ENCODE measurements around the gene PHLDA2. TPM values are rescaled to one million over a fixed set of nuclear protein-coding genes. Genes with fewer than 3 reads are reported as not detected.

The PHLDA2 gene
- total and polyA plus RNA-seq, 2 donors (not counting 1 experiment from before 2014, with no cell fraction given) = 1.4 TPM; not detected in 1

DNA sequence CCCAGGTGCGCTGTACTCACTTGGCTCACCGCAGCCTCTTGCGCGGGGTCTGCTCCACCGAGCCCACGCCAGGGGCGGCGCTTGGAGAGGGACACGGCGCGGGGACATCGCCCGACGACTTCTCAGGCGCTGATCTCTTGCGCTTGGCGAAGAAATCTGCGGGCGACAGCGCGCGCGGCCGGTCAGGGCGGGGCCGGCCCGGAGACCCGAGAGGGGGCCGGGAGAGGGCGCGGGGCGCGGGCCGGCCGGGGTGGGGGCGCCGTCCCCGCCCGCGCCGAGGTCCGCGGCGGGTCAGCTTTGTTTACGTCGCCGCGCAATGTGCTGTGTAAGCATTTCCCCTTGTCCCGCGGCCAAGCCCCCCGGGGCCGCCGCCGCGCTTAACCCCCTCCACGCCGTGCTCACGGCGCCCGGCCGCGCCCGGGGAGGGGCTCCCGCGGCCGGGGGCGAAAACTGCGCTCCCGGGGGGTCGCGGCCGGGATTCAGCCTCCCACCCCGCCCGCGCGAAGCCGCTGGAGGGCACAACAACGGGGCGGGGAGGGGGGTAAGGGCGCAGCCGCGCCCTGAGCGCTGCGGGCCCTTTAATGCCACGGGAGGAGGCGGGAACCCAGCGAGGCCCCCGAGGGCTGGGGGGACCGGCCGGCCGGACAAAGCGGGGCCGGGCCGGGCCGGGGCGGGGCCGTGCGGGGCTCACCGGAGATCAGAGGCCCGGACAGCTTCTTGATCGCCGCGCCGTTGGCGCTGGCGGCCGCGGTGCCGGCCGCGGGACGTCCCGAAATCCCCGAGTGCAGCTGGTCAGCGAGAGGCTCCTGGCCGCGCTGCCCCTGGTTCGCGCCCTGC lies 45.0 kb downstream of the PHLDA2 start:
- no peak overlapping the region for H3K27ac Mint-ChIP-seq
- H3K4me3 Mint-ChIP-seq = peak overlapping the region; percentile 54
- H3K79me2 ChIP-seq (ENCODE audit: control insufficient read depth, insufficient read depth, low read length) = no peaks in the 10 kb centered on the region
- no peak for ATAC-seq (ENCODE audit: low read depth)
- H3K9me3 ChIP-seq (ENCODE audit: control extremely low read depth in 1 of 3, control insufficient read depth in 2 of 3, insufficient read depth in 1 of 3, low read length in 2 of 3) = no peaks in the 10 kb centered on the region
- H2AFZ ChIP-seq (ENCODE audit: insufficient read depth, low read depth, low read length, poor library complexity, severe bottlenecking) = peak overlapping the region; percentile 71
- TF ChIP-seq CTCF (IDR thresholded peaks at IDR 0.05) (no peak), EZH2 (IDR thresholded peaks at IDR 0.05; ENCODE audit: borderline replicate concordance, insufficient read depth, low read depth, low read length, poor library complexity, severe bottlenecking) (no peak)
- H3K36me3 ChIP-seq (replicated peaks in 1 of 2; ENCODE audit: control extremely low read depth in 1 of 2, control insufficient read depth in 1 of 2, extremely low read depth in 1 of 2, insufficient read depth in 2 of 2, low read length in 1 of 2) = no peaks in the 10 kb centered on the region
- H3K4me1 Mint-ChIP-seq = peaks cover 16% of the 10 kb centered on the region
- POLR2A ChIA-PET = interaction anchor here (0.6 kb wide), 1 partner anchor 12 kb away, joined by 5 read pairs; no protein-coding TSS in a partner anchor
- intact Hi-C loops (cut with micrococcal nuclease) = loop anchor here (2.0 kb wide), 1 partner anchor 539 kb away; no protein-coding TSS in a partner anchor
- H4K20me1 ChIP-seq (ENCODE audit: control insufficient read depth, insufficient read depth, low read length, poor library complexity, severe bottlenecking) = no peaks in the 10 kb centered on the region
- no peak overlapping the region for H3K27ac ChIP-seq (ENCODE audit: low read length in 2 of 2)
- WGBS (ENCODE audit: insufficient coverage) = 1% methylated on average over 119 of the region's 119 CpGs
- H3K9ac ChIP-seq (ENCODE audit: low read length) = peak overlapping the region; percentile 55
- H3K4me3 ChIP-seq (ENCODE audit: control extremely low read depth in 1 of 5, extremely low read depth in 1 of 5, insufficient read depth in 1 of 5, low read depth in 2 of 5, low read length in 4 of 5) = peak overlapping the region in 4 of 5 experiments; percentile 15 to 61 (median 36)
- CTCF ChIA-PET = interaction anchor here (1.0 to 16.1 kb wide), 4 partner anchors 8 to 464 kb away, joined by 4 to 595 read pairs (median 5); no protein-coding TSS in a partner anchor
- peak overlapping the region; percentile 97 for H3K4me2 ChIP-seq (replicated peaks; ENCODE audit: low read depth, low read length, poor library complexity, severe bottlenecking)
- peaks cover 24% of the 10 kb centered on the region for H3K27me3 Mint-ChIP-seq
- no peaks in the 10 kb centered on the region for H3K9me3 Mint-ChIP-seq (ENCODE audit: insufficient read depth)
- peak; percentile 53 for DNase-seq
- peaks cover 9 to 20% of the 10 kb centered on the region in 2 donors for H3K4me1 ChIP-seq (ENCODE audit: control insufficient read depth in 2 of 2, insufficient read depth in 2 of 2, low read length in 2 of 2)
- H3K27me3 ChIP-seq (replicated peaks in 1 of 4; ENCODE audit: control extremely low read depth in 1 of 4, control insufficient read depth in 3 of 4, insufficient read depth in 4 of 4, low read length in 3 of 4) = peaks cover 0 to 34% (median 7%) of the 10 kb centered on the region in 4 experiments

GRCh38 chr11:2883640-2883978 lies 45.6 kb downstream of the PHLDA2 start:
- intact Hi-C loops (cut with micrococcal nuclease) = no loop called here
- Histone ChIP-seq H3K27ac (ENCODE audit: low read length in 2 of 2) (no peak overlapping the region), H2AFZ (ENCODE audit: insufficient read depth, low read depth, low read length, poor library complexity, severe bottlenecking) (peak overlapping the region; percentile 71), H3K36me3 (replicated peaks in 1 of 2; ENCODE audit: control extremely low read depth in 1 of 2, control insufficient read depth in 1 of 2, extremely low read depth in 1 of 2, insufficient read depth in 2 of 2, low read length in 1 of 2) (no peaks in the 10 kb centered on the region), H3K4me1 (ENCODE audit: control insufficient read depth in 2 of 2, insufficient read depth in 2 of 2, low read length in 2 of 2) (peaks cover 9 to 20% of the 10 kb centered on the region in 2 donors), H3K27me3 (replicated peaks in 1 of 4; ENCODE audit: control extremely low read depth in 1 of 4, control insufficient read depth in 3 of 4, insufficient read depth in 4 of 4, low read length in 3 of 4) (peaks cover 0 to 36% (median 7%) of the 10 kb centered on the region in 4 experiments), H3K9me3 (ENCODE audit: control extremely low read depth in 1 of 3, control insufficient read depth in 2 of 3, insufficient read depth in 1 of 3, low read length in 2 of 3) (no peaks in the 10 kb centered on the region), H3K4me3 (ENCODE audit: control extremely low read depth in 1 of 5, extremely low read depth in 1 of 5, insufficient read depth in 1 of 5, low read depth in 2 of 5, low read length in 4 of 5) (peak overlapping the region in 3 of 5 experiments; percentile 24 to 50 (median 29)), H4K20me1 (ENCODE audit: control insufficient read depth, insufficient read depth, low read length, poor library complexity, severe bottlenecking) (no peaks in the 10 kb centered on the region), H3K9ac (ENCODE audit: low read length) (peak overlapping the region; percentile 35), H3K79me2 (ENCODE audit: control insufficient read depth, insufficient read depth, low read length) (no peaks in the 10 kb centered on the region), H3K4me2 (replicated peaks; ENCODE audit: low read depth, low read length, poor library complexity, severe bottlenecking) (peak overlapping the region; percentile 97)
- H3K27ac Mint-ChIP-seq = no peak overlapping the region
- TF ChIP-seq EZH2 (IDR thresholded peaks at IDR 0.05; ENCODE audit: borderline replicate concordance, insufficient read depth, low read depth, low read length, poor library complexity, severe bottlenecking) (no peak), CTCF (IDR thresholded peaks at IDR 0.05) (no peak)
- ChIA-PET POLR2A (interaction anchor here (0.6 kb wide), 1 partner anchor 12 kb away, joined by 5 read pairs; no protein-coding TSS in a partner anchor), CTCF (interaction anchor here (1.0 to 16.1 kb wide), 4 partner anchors 8 to 463 kb away, joined by 4 to 595 read pairs (median 5); no protein-coding TSS in a partner anchor)
- ATAC-seq (ENCODE audit: low read depth) (no peak), DNase-seq (no peak)
- peak overlapping the region; percentile 54 for H3K4me3 Mint-ChIP-seq
- WGBS (ENCODE audit: insufficient coverage) = 9% methylated on average over 23 of the region's 24 CpGs
- peaks cover 16% of the 10 kb centered on the region for H3K4me1 Mint-ChIP-seq
- H3K9me3 Mint-ChIP-seq (ENCODE audit: insufficient read depth) = no peaks in the 10 kb centered on the region
- H3K27me3 Mint-ChIP-seq = peaks cover 24% of the 10 kb centered on the region

Measured in B cell (primary cell).